Measurements from ENCODE around the gene MAN2B2.

- TF ChIP-seq EP300 (IDR thresholded peaks at IDR 0.05; ENCODE audit: borderline replicate concordance in 1 of 2, low read depth in 2 of 2, low read length in 2 of 2) (no peak), POLR2AphosphoS5 (IDR thresholded peaks at IDR 0.05; ENCODE audit: low read depth, low read length) (no peak), POU5F1 (IDR thresholded peaks at IDR 0.05; ENCODE audit: low read depth, low read length) (no peak), SIN3A (conservative IDR thresholded peaks at IDR 0.05 in 1 of 2, IDR thresholded peaks at IDR 0.05 in 1 of 2; ENCODE audit: low read depth in 1 of 2, low read length in 2 of 2) (no peak), CTCF (IDR thresholded peaks at IDR 0.05; ENCODE audit: control extremely low read depth in 1 of 3, insufficient read depth in 1 of 3, low read depth in 1 of 3, low read length in 3 of 3) (no peak), MAX (IDR thresholded peaks at IDR 0.05) (no peak), HDAC2 (IDR thresholded peaks at IDR 0.05; ENCODE audit: borderline replicate concordance in 1 of 2, low read depth in 2 of 2, low read length in 2 of 2) (no peak), NRF1 (IDR thresholded peaks at IDR 0.05; ENCODE audit: low read depth, low read length) (no peak), JUND (IDR thresholded peaks at IDR 0.05; ENCODE audit: low read length) (no peak), SUZ12 (IDR thresholded peaks at IDR 0.05; ENCODE audit: low read length) (no peak), EZH2 (IDR thresholded peaks at IDR 0.05; ENCODE audit: low read depth, low read length, severe bottlenecking) (no peak), FOSL1 (IDR thresholded peaks at IDR 0.05; ENCODE audit: insufficient read depth, low read depth, low read length) (no peak), POLR2A (IDR thresholded peaks at IDR 0.05; ENCODE audit: control extremely low read depth in 1 of 2, low read depth in 2 of 2, low read length in 2 of 2) (no peak)
Measured at GRCh38 chr4:6621556-6621927, 46.6 kb downstream of the MAN2B2 start.

All from H1 (cell line).